Measurements from ENCODE around the gene KLHL14.

The KLHL14 gene

DNA sequence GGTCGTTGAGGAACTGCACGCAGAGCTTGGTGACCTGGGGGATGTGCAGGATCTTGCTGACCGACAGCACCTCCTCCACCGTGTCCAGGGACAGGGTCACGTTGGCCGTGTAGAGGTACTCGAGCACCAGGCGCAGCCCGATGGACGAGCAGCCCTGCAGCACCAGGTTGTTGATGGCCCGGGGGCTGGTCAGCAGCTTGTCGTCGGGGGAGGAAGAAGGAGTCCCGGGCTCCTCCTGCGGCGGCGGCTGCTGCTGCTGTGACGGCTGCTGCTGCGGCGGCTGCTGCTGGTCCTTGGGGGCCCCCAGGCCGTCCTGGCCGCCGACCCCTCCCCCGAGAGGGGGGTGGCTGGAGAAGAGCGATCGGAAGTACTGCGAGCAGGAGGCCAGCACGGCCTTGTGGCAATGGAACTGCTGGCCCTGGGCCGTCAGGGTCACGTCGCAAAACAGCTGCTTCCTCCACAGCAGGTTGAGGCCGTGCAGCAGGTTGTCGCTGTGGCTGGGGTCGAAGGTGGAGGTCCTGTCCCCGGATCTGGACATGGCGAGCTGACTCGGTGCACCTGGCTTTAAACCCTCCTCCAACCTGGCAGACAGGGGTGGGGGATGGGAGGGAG is 2.7 kb downstream of the KLHL14 start:
- peaks cover 61% of the 10 kb centered on the region for H3K27me3 ChIP-seq (ENCODE audit: insufficient read depth, insufficient read length)
- no peak for DNase-seq (ENCODE audit: low read depth, low spot score)
- H3K36me3 ChIP-seq (ENCODE audit: insufficient read depth, insufficient read length, low read length) = no peaks in the 10 kb centered on the region
- no peaks in the 10 kb centered on the region for H3K4me1 ChIP-seq (ENCODE audit: insufficient read depth, insufficient read length)
- peak overlapping the region; percentile 58 for H3K4me3 ChIP-seq (ENCODE audit: insufficient read length, low read depth)
- no peaks in the 10 kb centered on the region for H3K9me3 ChIP-seq (ENCODE audit: insufficient read depth, low read length)
- no peak for TF ChIP-seq ZNF274 (IDR thresholded peaks at IDR 0.05; ENCODE audit: low read depth, low read length)
- no peak for TF ChIP-seq SUZ12 (IDR thresholded peaks at IDR 0.05; ENCODE audit: extremely low read depth, insufficient read depth, insufficient read length)
- TF ChIP-seq YY1 (IDR thresholded peaks at IDR 0.05; ENCODE audit: insufficient read depth, insufficient read length) = no peak
- peak overlapping the region; percentile 21 for H3K9ac ChIP-seq (ENCODE audit: insufficient read length, low read depth)

DNA sequence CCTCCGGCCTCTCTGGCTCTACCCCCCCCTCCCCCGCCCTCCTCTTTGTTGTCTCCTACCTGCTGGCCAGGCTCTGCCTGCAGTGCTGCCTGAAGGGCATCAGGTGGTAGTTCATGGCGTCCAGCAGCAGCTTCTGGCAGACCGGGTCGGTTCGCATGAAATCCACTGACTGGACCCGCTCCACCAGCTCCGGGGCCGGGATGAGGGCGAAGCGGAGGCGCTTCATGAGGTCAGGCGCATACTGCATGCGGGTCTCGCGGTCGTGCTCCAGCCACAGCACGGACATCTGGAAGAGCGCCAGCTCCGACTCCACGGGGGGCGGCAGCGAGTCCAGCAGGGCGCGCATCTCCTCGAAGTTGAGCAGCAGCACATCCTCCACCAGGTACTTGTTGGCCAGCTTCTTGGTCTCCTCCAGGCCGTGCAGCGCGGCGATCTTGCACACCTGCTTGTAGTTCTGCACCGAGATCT is 3.2 kb downstream of the KLHL14 start:
- Histone ChIP-seq H3K4me1 (ENCODE audit: insufficient read depth, insufficient read length) (no peaks in the 10 kb centered on the region), H3K27me3 (ENCODE audit: insufficient read depth, insufficient read length) (peaks cover 61% of the 10 kb centered on the region), H3K4me3 (ENCODE audit: insufficient read length, low read depth) (peak overlapping the region; percentile 58), H3K9ac (ENCODE audit: insufficient read length, low read depth) (peak overlapping the region; percentile 21), H3K9me3 (ENCODE audit: insufficient read depth, low read length) (no peaks in the 10 kb centered on the region), H3K36me3 (ENCODE audit: insufficient read depth, insufficient read length, low read length) (no peaks in the 10 kb centered on the region)
- DNase-seq (ENCODE audit: low read depth, low spot score) = no peak
- TF ChIP-seq ZNF274 (IDR thresholded peaks at IDR 0.05; ENCODE audit: low read depth, low read length) (no peak), SUZ12 (IDR thresholded peaks at IDR 0.05; ENCODE audit: extremely low read depth, insufficient read depth, insufficient read length) (no peak), YY1 (IDR thresholded peaks at IDR 0.05; ENCODE audit: insufficient read depth, insufficient read length) (no peak)

DNA sequence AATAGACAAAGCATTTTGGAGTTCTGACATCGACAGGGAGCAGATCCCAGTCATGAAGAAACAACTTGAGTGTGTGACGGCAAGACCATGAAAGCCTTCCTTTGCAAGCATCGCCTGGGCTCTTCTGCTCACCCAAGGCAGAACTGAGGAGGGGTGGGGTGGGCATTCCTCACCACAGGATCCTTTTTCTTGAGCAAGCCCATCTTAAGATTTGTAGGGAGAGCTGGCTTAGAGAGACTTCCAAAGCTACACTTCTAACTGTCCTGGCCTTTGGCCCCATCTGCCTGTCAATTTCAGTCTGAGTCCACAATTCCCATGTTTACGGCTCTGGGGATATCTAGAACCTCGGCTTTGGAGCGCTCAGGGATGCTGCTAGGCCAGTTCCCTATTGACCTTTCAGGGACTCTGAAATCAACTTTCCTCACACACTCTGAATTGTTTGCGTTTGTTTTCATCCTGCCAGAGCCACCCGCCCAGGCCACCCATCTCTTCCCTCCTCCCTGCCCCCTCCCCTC is 3.7 kb downstream of the KLHL14 start:
- Histone ChIP-seq H3K9me3 (ENCODE audit: insufficient read depth, low read length) (no peaks in the 10 kb centered on the region), H3K4me1 (ENCODE audit: insufficient read depth, insufficient read length) (no peaks in the 10 kb centered on the region), H3K36me3 (ENCODE audit: insufficient read depth, insufficient read length, low read length) (no peaks in the 10 kb centered on the region), H3K4me3 (ENCODE audit: insufficient read length, low read depth) (peak overlapping the region; percentile 11), H3K9ac (ENCODE audit: insufficient read length, low read depth) (no peak overlapping the region), H3K27me3 (ENCODE audit: insufficient read depth, insufficient read length) (peaks cover 59% of the 10 kb centered on the region)
- TF ChIP-seq YY1 (IDR thresholded peaks at IDR 0.05; ENCODE audit: insufficient read depth, insufficient read length) = no peak
- no peak for TF ChIP-seq ZNF274 (IDR thresholded peaks at IDR 0.05; ENCODE audit: low read depth, low read length)
- TF ChIP-seq SUZ12 (IDR thresholded peaks at IDR 0.05; ENCODE audit: extremely low read depth, insufficient read depth, insufficient read length) = no peak
- DNase-seq (ENCODE audit: low read depth, low spot score) = no peak

DNA sequence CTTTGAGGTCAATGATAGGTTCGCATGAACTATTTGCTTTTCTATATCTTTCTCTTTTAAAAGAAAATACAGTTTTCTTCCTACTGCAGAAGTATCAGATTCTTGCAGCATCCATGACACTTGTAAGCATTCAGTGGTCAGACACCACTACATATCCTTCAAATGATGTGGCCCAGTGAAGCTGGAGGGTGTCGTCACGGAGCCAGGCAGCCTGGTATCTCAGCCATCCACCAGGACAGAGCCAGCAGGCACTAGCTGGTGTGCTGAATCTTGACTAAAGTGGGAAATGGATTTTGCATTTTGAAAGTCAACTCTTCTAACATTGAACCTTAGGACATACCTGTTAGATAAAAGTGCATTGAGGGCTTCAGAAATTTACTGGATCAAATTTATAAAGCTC is 5.4 kb downstream of the KLHL14 start:
- TF ChIP-seq ZNF274 (IDR thresholded peaks at IDR 0.05; ENCODE audit: low read depth, low read length) (no peak), YY1 (IDR thresholded peaks at IDR 0.05; ENCODE audit: insufficient read depth, insufficient read length) (no peak), SUZ12 (IDR thresholded peaks at IDR 0.05; ENCODE audit: extremely low read depth, insufficient read depth, insufficient read length) (no peak)
- H3K36me3 ChIP-seq (ENCODE audit: insufficient read depth, insufficient read length, low read length) = no peaks in the 10 kb centered on the region
- H3K9me3 ChIP-seq (ENCODE audit: insufficient read depth, low read length) = no peaks in the 10 kb centered on the region
- H3K9ac ChIP-seq (ENCODE audit: insufficient read length, low read depth) = no peak overlapping the region
- H3K4me3 ChIP-seq (ENCODE audit: insufficient read length, low read depth) = no peak overlapping the region
- DNase-seq (ENCODE audit: low read depth, low spot score) = no peak
- peaks cover 43% of the 10 kb centered on the region for H3K27me3 ChIP-seq (ENCODE audit: insufficient read depth, insufficient read length)
- H3K4me1 ChIP-seq (ENCODE audit: insufficient read depth, insufficient read length) = no peaks in the 10 kb centered on the region

GRCh38 chr18:32764611-32765244 is 8.1 kb downstream of the KLHL14 start:
- no peaks in the 10 kb centered on the region for H3K36me3 ChIP-seq (ENCODE audit: insufficient read depth, insufficient read length, low read length)
- TF ChIP-seq ZNF274 (IDR thresholded peaks at IDR 0.05; ENCODE audit: low read depth, low read length) (no peak), SUZ12 (IDR thresholded peaks at IDR 0.05; ENCODE audit: extremely low read depth, insufficient read depth, insufficient read length) (no peak), YY1 (IDR thresholded peaks at IDR 0.05; ENCODE audit: insufficient read depth, insufficient read length) (no peak)
- H3K4me3 ChIP-seq (ENCODE audit: insufficient read length, low read depth) = no peak overlapping the region
- no peak for DNase-seq (ENCODE audit: low read depth, low spot score)
- no peaks in the 10 kb centered on the region for H3K9me3 ChIP-seq (ENCODE audit: insufficient read depth, low read length)
- peaks cover 22% of the 10 kb centered on the region for H3K27me3 ChIP-seq (ENCODE audit: insufficient read depth, insufficient read length)
- no peak overlapping the region for H3K9ac ChIP-seq (ENCODE audit: insufficient read length, low read depth)
- peaks cover 2% of the 10 kb centered on the region for H3K4me1 ChIP-seq (ENCODE audit: insufficient read depth, insufficient read length)

GRCh38 chr18:32763293-32763692 is 9.5 kb downstream of the KLHL14 start:
- no peak overlapping the region for H3K9ac ChIP-seq (ENCODE audit: insufficient read length, low read depth)
- peaks cover 2% of the 10 kb centered on the region for H3K4me1 ChIP-seq (ENCODE audit: insufficient read depth, insufficient read length)

DNA sequence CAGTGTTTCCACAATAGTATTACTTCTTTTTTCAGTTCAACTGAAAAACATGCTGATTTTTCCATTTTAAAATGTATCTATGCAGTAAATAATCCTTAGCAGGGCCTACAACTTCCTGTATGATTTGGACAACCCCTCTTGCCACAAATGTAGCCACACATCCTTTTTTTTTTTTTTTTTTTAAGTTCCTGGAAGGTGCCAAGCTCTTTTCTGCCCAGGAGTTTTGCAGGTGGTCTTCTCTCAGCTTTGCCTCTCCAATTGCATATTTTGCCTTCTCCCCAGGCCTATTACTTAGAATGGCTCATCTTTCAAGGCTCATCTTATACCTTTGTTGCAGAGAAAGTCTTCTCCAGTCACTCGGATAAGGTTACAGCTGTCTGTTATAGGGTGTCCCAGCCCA is 11.6 kb downstream of the KLHL14 start:
- peaks cover 2% of the 10 kb centered on the region for H3K4me1 ChIP-seq (ENCODE audit: insufficient read depth, insufficient read length)
- H3K36me3 ChIP-seq (ENCODE audit: insufficient read depth, insufficient read length, low read length) = no peaks in the 10 kb centered on the region
- no peaks in the 10 kb centered on the region for H3K27me3 ChIP-seq (ENCODE audit: insufficient read depth, insufficient read length)
- H3K9me3 ChIP-seq (ENCODE audit: insufficient read depth, low read length) = no peaks in the 10 kb centered on the region
- no peak for TF ChIP-seq YY1 (IDR thresholded peaks at IDR 0.05; ENCODE audit: insufficient read depth, insufficient read length)
- TF ChIP-seq ZNF274 (IDR thresholded peaks at IDR 0.05; ENCODE audit: low read depth, low read length) = no peak
- no peak for TF ChIP-seq SUZ12 (IDR thresholded peaks at IDR 0.05; ENCODE audit: extremely low read depth, insufficient read depth, insufficient read length)
- H3K9ac ChIP-seq (ENCODE audit: insufficient read length, low read depth) = no peak overlapping the region
- no peak overlapping the region for H3K4me3 ChIP-seq (ENCODE audit: insufficient read length, low read depth)
- no peak for DNase-seq (ENCODE audit: low read depth, low spot score)

More at GRCh38 chr18:32763293-32763692, 9.5 kb downstream of the KLHL14 start:
- TF ChIP-seq YY1 (IDR thresholded peaks at IDR 0.05; ENCODE audit: insufficient read depth, insufficient read length) (no peak), SUZ12 (IDR thresholded peaks at IDR 0.05; ENCODE audit: extremely low read depth, insufficient read depth, insufficient read length) (no peak)
- Histone ChIP-seq H3K4me3 (ENCODE audit: insufficient read length, low read depth) (no peak overlapping the region), H3K36me3 (ENCODE audit: insufficient read depth, insufficient read length, low read length) (no peaks in the 10 kb centered on the region), H3K27me3 (ENCODE audit: insufficient read depth, insufficient read length) (peaks cover 10% of the 10 kb centered on the region), H3K9me3 (ENCODE audit: insufficient read depth, low read length) (no peaks in the 10 kb centered on the region)
- no peak for DNase-seq (ENCODE audit: low read depth, low spot score)
